NCI-H748 treated with DMSO at 0.1 percent for 48 hours (cell line): ENCODE data around the gene ZNF182.
"Not testable (repeated sequence)": the region's sequence is repeated elsewhere in the genome, so short reads cannot be mapped to it uniquely, and the experiment has no call there.

Experiments
- DNase-seq: peaks from one replicate; lab custom pipeline; 2025; lab: John Stamatoyannopoulos, UW

The ZNF182 gene

DNA sequence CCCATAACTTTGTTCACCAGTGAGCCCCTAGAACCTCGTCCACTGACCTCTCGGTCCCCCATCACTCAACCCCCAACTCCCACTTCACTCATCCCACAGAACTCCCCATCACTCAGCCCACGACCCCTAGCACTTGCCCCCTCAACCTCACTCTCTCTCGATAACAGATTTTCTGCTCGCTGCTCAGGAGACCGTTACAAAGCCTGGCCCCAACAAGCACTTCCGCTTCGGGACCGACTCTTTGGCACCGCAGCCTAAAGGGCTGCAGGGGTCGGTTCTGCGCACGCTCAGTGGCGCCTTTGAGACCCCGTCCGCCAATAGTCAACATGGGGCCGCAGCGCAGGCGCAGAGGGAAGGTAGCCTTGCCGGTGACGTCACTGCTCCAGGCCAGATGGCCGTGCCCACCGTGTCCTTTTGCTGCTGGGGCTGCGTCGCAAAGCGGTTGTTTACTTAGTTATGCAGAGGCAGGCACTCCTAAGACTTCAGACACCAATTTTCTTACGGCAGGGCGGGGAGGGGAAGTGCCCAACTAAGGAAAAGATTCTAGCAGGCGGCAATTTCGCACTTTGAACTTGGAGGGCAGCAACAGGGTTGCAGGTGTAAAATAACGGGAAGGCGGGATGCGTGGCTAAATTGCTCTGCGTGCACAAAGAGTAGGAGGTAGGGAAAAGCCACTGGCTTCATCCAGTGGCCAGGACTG is at the start of gene ZNF182:
Gene ZNF182, minus strand, starts transcription at position 232 of the 700 bp plus-strand sequence. CDS start 1,380 bp downstream, outside the sequence.
- DNase-seq, result peak; percentile 88

DNA sequence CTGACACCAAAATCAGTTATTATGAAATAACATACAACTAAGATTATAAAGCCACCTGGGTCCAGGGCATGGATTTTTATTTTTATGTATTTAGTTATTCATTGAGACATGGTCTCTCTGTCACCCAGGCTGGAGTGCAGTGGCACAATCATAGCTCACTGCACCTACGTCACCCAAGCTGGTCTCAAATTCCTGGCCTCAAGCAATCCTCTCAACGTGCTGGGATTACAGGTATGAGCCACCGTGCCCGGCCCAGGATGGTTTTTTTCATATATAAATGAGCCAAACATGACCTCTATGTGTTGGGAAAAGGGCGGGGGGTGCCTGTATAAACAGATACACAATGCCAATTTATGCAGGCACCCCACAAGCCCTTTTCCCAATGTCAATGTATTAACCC is 43.1 kb upstream of the ZNF182 start:
- no peak for DNase-seq

DNA sequence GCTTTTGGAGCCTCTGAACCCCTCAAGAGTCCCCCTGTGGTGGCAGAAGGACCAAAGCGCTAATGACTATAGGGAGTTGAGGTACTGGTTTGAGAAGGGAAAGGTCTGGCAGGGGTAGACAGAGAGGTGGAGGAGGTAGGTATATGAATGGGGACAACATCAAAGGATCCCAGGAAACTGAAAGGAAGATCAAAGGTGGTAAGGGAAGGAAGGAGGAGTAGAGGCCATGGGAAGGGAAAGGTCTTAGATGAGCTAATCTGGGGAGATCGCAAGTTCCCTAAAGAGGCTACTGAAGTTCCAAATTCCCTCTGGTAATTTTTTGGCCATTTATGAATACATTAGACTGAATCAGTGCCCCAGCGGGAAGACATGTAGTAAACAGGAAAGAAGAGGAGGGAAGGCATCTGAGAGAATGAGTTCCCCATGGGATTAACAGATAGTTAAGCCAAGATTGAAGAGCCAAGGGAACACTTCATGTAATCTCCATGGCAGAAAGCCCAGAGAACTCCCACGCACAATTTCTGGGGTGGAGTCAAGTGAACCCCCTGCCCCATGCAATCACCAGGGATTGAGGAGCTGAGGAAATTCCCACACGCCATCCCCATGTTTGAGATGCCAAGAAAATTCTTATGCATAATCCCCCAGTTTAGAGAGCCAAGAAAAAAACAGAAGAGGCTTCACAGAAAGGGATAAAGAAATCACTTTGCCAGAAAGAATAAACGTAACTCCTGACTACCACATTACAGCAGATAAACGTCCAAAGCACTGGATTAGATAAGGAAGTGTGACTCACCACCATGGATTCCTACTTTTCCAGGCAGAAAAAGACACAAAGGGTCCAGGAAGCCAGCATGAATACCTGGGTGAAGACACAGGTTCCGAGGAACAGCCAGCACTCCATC is 41.9 kb upstream of the ZNF182 start:
- no peak for DNase-seq

DNA sequence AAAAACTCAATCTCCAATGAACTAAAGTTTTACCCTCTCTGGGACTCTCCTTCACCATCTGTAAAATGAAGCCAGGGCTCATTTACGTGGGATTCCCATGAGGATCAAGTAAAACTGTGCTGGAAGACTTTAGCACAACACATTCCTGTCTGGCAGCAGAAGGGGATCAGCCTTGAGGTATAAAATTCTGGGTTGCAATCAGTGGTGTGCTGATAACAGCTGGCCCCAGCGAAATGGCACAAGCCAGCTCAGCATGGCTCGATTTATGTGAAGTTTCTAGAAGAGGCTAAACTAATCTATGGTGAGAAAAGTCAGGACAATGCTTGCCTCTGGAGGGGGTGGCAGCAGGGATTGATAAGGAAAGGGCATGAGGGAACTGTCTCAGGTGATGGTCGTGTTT is 39.3 kb upstream of the ZNF182 start:
- DNase-seq, result no peak

DNA sequence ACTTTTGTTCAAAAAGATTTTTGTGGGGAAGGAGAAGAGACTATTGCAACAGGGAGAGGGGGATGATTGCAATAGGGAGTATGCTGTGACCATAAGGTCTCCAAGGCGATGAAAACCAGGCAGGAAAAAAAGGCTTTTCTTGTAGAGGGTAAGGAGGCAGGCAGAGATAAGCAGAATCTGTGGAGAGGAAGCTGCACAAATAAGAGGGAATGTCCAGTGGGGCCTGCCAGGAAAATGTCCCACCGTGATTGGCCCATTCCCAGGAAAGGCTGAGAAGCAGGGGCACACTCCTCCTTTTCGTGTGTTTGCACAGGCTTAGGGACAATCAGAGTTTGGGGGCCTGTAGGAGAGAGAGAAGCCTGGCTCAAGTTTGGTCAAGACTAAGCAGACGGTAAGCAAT is 32.1 kb upstream of the ZNF182 start:
- DNase-seq, result no peak

DNA sequence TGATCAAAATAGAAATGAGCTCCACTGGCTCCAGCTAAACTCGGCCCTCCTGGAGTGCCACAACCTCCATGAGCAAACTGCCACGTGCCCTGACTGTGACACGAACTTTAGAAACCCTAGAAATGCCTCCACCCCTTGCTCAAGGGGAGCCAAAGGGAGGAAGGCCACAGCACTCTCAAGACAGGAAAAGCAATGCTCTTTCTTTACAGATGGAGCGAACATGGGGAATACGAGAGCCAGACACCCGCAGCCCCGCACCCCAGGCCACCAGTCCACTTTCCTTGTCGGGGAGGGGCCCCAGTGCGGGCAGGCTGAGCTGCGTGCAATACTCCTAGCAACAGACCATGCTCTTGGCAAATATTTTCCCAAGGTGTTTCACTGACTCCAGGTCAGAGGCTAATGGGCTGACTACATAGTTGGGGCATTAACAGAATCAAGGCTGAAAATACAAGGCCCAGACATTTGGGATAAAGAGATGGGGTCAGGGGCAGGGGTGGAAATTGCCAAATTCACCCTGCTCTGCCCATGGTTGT is 26.9 kb upstream of the ZNF182 start:
- DNase-seq, result not testable (repeated sequence)

DNA sequence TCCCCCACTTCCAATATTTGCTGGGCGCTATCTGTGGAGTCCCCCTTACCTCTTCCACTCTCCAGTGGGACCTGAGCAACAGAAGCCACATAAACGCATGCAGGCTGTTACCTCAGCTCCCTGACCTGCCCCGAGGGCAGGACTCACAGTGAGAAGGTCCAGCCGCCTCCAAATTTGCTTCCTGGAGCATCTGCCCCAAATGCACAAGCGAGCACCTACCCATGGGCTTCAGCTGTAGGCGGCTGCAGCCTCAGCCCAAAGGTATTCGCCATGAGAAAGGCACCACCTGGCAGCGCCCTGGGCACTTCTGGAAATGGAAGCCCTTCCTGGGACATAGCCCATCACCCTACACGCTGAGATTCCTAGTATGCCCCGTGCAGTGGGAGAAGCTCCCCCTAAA is 26.4 kb upstream of the ZNF182 start:
- DNase-seq, result no peak

DNA sequence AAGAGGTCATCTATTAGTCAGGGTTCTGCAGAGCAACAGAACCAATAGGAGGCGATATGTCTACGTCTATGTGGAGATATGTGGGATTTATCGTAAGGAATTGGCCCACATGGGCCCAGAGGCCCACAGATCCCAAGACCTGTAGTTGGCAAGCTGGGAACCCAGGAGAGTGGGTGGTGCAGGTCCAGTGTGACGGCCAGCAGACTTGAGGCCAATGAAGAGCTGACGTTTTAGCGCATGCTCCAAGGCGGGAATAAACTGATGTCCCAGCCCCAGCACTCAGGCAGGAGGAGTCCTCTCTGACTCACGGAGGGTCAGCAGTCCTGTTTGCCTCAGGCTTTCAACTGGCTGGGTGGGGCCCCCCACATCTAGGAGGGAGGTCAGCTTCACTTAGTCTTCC is 24.3 kb upstream of the ZNF182 start:
- no peak for DNase-seq

DNA sequence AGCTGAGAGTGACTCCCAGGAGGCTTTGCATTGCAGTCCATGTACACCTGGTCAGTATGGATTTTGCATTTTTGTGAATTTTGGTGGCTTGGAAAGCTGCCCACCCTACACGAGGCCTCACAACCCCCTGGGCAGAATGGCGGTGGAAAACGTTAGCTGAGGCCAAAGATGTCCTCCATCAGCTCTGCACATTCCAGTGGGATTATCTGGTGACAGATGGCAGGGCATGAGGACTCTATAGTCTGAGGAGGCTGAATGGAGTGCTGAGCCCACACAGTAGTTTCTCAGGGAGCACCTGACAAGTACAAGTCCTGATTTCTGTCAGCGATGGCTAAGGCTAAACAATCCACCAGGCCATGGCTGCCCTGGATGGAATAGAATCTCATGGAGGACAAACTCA is 23.8 kb upstream of the ZNF182 start:
- DNase-seq, result not testable (repeated sequence)

DNA sequence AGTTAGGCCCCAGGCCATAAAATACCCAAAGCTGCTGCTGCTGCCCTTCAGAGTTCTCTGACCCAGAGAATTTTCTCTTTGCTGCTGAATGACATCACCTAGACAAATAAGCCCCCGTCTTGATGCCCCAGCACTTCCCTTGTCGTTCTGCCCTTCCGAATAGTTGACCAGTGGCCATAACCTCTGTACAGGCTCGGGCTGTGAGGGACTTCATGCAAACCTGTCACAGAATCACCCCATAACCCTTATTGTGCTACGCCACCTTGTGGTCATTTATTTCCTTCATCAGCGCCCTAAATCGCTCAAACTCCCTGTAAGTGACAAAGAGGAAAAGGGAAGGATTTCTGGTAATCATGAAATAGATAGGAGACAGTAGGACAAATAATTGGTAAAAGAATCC is 21.8 kb upstream of the ZNF182 start:
- peak; percentile 48 for DNase-seq

DNA sequence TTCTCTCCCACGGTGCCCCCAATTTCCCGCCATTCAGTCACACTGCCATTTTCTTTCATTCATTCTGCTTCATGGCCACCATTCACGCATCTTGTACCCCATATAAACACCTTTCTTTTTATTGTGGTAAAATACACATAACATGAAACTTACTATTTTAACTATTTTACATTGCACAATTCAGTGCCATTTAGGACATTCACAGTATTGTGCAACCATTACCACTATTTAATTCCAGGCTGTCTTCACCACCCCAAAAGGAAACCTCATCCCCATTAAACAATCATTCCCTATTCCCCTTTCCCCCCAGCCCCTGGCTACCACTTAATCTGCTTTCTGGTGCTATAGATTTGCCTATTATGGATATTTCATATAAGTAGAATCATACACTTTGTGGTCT is 18.9 kb upstream of the ZNF182 start:
- DNase-seq, result no peak

DNA sequence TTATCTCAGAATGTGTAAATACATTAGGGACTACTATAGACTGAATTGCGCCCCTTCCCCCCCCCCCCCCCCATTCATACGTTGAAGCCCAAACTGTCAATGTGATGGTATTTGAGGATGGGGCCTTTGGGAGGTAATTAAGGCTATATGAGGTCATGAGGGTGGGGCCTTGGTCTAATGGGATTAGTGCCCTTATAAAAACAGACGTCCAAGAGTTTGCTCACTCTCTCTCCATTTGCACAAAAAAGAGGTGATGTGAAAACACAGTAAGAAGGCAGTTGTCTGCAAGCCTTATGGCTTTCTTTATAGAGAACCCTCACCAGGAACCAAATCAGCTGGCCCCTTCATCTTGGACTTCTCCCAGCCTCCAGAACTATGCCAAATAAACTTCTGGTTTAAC is 18.3 kb upstream of the ZNF182 start:
- DNase-seq, result no peak

DNA sequence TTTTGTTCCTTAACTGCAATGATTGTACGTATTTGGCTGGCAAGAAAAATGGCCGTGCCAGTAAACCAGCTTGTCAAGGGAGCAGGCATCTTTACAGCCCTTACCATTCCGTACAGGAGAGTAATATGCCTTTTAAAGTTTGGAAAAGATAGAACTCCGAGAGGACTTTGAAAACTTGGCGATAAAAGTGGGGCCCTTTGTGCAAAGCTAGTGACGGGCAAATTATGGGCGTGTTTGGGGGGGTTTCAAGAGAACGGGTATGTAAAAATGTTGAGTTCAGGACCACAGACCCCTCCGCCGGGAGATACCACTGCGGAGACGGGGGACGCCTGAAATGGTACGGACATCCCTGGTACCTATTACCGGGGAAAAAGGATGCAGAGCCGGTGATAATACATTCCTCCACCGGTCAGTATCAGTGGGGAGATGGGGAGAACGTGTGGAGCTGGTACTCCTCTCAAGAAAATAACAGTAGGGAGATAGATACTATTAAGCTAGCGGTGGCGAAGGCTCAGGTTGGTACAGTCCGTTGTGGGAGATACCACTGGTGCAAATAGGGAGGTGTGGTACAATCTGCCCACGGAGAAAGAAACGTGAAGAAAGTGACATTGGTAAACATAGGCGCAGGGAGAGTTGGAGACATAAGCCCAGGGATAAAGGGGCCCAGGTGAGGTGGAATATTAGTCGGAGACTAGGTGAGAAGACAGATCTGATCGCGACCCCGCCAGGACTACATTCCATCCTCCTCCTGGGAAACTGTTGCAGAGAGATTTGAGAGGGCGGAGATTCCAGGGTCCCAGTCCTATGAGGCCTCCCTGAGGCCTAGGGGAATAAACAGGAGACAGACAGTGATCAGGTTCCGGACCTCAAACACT is 17.5 kb upstream of the ZNF182 start:
- peak; percentile 77 for DNase-seq

DNA sequence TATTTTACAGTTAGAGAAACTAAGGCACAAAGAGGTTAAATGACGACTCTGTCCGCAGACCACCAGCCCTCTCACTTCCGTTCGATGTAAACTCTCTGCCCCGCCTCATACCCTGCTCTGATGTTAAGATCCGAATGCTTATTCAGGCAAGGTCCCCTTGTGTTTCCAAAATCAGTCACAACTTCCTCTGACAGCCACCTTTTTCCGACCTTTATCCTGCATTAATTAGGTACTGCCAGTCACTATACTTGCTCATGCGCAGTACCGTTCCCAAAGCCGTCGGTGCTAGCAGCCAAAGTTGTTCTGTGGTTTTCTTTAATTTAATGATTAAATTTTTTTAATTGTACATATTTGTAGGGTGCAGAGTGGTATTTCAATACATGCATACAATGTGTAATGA is 16.7 kb upstream of the ZNF182 start:
- not testable (repeated sequence) for DNase-seq

DNA sequence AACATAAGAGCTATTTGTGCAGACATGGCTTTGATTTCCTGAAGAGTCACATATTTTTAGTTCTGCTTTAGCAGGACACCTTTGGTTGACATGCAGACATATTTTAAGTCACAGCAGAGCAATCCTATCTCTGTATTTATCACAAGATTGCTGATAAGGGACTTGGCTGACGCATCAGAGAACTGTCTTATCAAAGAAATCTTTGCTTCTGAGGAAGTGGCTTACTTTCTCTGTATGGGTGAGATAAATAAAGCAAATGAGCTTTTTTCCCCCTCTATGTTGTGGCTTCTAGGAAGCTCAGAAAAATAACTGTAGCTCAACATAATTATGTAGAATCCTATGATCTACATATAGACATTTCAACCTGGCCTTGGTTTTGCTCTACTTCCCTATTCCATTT is 16.1 kb upstream of the ZNF182 start:
- DNase-seq, result not testable (repeated sequence)

DNA sequence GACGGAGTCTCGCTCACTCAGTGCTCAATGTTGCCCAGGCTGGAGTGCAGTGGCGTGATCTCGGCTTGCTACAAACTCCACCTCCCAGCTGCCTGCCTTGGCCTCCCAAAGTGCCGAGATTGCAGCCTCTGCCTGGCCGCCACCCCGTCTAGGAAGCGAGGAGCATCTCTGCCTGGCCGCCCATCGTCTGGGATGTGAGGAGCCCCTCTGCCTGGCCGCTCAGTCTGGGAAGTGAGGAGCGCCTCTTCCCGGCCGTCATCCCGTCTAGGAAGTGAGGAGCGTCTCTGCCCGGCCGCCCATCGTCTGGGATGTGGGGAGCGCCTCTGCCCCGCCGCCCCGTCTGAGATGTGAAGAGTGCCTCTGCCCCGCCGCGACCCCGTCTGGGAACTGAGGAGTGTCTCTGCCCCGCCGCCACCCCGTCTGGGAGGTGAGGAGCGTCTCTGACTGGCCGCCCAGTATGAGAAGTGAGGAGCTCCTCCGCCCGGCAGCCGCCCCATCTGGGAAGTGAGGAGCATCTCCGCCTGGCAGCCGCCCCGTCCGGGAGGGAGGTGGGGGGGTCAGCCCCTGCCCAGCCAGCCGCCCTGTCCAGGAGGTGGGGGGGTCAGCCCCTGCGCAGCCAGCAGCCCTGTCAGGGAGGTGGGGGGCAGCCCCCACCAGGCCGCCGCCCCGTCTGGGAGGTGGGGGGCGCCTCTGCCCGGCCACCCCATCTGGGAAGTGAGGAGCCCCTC is 13.0 kb upstream of the ZNF182 start:
- DNase-seq, result not testable (repeated sequence)

DNA sequence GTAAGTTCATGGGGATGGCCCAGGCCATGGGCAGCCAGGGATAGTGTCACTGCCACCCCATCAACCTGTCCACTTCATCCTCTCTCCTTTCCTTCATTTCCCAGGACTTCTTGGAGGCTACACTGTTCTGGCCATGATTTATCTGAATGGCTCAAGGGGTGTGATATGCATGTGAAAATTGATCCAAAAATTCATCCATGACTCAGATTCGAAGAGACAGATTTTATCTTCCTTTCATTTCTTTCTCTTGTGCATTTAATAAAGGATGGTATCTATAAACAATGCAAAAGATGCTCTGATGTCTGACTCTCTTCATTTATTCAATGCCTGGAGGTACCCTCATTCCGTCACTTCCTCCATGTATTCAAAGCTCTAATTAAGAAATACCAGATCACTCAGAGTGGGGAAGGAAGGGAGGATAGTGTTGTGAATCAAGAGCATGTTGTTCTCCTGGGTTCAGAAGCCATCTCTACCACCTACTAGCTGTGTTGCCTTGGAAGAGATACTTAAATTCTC is 5.7 kb upstream of the ZNF182 start:
- not testable (repeated sequence) for DNase-seq

DNA sequence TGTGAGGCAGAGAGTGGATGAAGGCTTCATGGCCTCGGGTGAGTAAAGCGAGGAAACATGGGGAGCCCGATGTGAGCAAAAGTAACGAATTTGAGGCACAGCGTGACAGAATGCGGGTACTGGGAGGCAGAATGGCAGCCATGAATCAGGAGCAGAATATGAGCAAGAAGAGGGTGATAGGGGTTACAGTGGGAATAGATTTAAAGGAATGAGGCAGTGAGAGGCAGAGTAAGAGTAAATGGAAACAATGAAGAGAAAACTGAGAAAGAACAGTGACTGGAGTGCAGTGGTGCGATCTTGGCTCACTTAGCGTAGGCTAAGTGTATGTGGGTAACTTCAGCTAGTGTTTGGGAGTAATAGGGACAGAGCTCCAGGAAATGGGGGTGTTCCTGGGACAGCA is 2.9 kb upstream of the ZNF182 start, which contains the start of gene SPACA5:
Gene SPACA5, plus strand, starts transcription at position 301 of the 400 bp plus-strand sequence. CDS start 815 bp downstream, outside the sequence.
- not testable (repeated sequence) for DNase-seq

DNA sequence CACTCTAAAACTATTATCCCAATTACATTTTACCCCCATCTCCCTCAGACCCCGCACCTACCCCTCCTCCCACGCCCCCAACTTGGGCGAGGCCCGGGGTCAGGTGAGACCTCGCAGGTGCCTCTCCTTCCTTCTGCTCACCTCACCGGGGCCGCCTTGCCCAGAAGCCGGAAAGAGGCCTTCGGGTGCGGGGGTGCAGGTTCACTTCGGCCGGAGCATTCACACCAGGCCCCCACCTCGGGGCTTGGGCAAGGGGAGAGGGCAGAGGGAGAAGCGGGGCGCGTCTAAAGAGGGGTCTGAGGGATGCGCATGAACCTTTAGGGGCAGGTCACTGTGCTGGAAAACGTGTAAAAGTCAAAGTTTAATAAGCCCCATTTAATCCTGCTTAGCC is 427 bp downstream of the ZNF182 start:
- DNase-seq, result no peak

DNA sequence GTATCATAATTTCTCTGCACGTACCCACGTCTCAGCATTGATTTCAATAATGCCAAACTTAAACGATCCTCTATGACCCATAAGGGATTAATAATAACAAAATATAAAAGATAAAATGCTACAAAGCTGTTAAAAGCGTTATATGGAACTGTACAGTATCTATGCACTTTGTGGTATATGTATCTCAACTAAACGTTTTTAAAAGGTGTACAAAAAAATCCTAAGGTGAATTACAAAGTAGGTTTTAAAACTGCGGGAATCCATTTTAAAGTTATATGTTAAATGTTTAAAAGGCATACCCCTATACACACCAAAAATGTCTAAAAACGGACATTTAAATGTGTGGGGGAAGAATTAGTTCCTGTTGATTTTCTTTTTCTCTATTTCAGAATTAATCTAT is 860 bp downstream of the ZNF182 start:
- DNase-seq, result no peak

DNA sequence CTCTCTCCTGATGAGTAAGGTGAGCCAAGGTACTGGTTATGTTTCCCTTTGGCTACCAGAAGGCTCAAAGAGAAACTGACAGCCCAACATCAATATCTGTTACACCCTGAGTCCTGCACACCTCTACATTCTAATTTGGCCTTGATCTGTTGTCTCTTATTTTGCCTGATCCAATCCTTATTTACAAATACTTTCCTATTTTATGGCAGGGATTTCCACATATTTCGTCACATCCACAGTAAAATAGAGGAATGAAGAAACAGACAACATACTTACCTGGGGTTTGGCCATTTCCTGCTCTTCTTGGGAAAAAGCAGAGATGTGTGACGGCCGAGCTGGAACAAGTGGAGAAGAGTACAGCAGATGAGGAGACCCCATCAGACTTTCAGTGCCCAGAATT is 1.5 kb downstream of the ZNF182 start:
- no peak for DNase-seq
